AG09319 (cell line): ENCODE data around the gene SMAD6.

ENCODE experiments used
- DNase-seq: peaks from one replicate; pipeline ENCODE4 v3.0.0-alpha.2; 2010; ENCODE audit warnings: low read depth; ENCODE audit errors: extremely low read depth
- TF ChIP-seq, protein P1 (sequence below): IDR thresholded peaks from 2 replicates; pipeline ENCODE4 v1.5.1; 2011; ENCODE audit warnings: low read depth, mild to moderate bottlenecking, inconsistent platforms, low read length, moderate library complexity

The SMAD6 gene

DNA sequence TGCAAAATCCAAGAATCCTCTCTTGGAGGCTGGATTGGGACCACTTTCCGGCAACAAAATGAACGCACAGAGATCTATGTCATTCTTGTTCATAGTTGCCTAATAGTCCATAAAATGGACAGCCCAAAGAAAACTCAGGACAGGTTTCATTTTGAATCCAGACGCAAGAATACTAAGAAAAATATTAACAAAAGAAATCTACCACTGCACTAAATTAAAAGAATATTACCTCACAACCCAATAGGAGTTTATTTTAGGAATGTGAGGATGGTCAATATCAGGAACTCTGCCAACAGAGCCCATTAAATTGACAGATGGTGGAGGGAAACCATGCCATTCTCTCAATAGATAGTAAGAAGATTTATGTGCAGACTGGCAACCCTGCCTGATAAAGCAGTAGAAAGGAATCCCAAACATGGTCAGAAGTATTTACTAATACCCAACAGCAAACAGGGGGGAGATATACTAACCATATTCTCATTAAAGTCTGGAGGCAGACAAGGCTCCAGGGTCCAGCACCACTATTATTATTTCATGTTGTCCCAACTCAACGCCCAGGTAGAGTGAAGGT is 127.6 kb downstream of the SMAD6 start:
- TF ChIP-seq, protein P1, sequence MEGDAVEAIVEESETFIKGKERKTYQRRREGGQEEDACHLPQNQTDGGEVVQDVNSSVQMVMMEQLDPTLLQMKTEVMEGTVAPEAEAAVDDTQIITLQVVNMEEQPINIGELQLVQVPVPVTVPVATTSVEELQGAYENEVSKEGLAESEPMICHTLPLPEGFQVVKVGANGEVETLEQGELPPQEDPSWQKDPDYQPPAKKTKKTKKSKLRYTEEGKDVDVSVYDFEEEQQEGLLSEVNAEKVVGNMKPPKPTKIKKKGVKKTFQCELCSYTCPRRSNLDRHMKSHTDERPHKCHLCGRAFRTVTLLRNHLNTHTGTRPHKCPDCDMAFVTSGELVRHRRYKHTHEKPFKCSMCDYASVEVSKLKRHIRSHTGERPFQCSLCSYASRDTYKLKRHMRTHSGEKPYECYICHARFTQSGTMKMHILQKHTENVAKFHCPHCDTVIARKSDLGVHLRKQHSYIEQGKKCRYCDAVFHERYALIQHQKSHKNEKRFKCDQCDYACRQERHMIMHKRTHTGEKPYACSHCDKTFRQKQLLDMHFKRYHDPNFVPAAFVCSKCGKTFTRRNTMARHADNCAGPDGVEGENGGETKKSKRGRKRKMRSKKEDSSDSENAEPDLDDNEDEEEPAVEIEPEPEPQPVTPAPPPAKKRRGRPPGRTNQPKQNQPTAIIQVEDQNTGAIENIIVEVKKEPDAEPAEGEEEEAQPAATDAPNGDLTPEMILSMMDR, result no peak
- DNase-seq, result no peak

GRCh38 chr15:66830358-66830757 is 128.3 kb downstream of the SMAD6 start:
- TF ChIP-seq, protein P1, result no peak
- DNase-seq, result no peak

DNA sequence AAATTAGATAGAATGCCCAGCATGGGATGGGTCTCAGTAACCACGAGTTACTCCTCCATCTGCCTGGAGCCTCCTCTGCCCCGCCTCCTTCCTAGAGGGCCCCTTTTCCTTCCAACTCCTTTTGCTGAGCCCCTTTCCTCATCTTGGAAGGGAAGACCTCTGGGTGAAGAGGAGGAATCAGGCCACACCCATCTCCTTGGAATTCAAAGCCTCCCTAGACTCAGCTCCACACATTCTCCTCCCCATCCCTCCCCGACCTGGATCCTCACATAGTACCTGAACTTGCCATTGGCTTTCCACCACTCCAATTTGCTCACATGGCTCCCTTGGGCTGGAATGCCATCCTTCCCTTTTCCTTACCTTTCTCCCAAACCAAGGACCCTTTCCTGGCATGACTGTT is 128.8 kb downstream of the SMAD6 start:
- TF ChIP-seq, protein P1, result no peak
- no peak for DNase-seq

- TF ChIP-seq, protein P1, result no peak
These were observed 129.3 kb downstream of the SMAD6 start for GRCh38 chr15:66831289-66831688.

GRCh38 chr15:66831801-66832390 is 129.9 kb downstream of the SMAD6 start:
- TF ChIP-seq, protein P1, result no peak
- no peak for DNase-seq

More at GRCh38 chr15:66831289-66831688, 129.3 kb downstream of the SMAD6 start:
- no peak for DNase-seq
